GM18508 (cell line): Measurements from ENCODE around the gene NUP160.
"Not testable (repeated sequence)": the region's sequence is repeated elsewhere in the genome, so short reads cannot be mapped to it uniquely, and the experiment has no call there.

Source experiments
- ATAC-seq: cut with Tn5 transposase; IDR thresholded peaks from one replicate; pipeline ENCODE4 v1.9.1; 2021; ENCODE audit warnings: moderate number of reproducible peaks; ENCODE audit not compliant: insufficient read depth, unreplicated experiment

Gene NUP160

GRCh38 chr11:47864901-47865300 lies 16.8 kb upstream of the NUP160 start:
- ATAC-seq = no peak

DNA sequence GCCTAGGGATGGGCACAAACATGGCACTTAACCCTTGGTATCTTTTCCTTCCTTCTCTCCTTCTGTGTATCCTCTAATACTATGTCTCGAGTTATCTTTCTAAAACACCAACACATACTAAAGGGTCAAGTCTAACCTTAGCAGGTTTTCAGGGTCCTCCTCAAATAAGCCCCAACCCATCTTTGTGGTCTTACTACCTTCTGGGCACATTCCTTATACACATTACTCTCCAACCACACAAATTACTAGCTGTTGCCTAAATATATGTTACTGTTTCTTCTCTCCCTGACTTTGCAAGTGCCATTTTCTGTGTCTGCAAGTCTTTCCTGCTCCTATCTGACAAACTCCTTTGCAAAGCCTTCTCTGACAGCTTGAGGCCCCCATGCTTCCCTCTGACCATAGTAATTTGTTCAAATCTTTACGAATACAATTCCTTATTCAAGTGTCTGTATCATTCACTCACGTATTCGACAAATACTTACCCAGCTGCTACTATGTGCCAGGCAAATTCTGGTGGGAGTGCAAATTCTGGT lies 15.8 kb upstream of the NUP160 start:
- ATAC-seq = no peak

- ATAC-seq = no peak
Measured at GRCh38 chr11:47863189-47863897, 15.2 kb upstream of the NUP160 start.

- no peak for ATAC-seq
Measured at GRCh38 chr11:47861728-47862127, 13.6 kb upstream of the NUP160 start.

DNA sequence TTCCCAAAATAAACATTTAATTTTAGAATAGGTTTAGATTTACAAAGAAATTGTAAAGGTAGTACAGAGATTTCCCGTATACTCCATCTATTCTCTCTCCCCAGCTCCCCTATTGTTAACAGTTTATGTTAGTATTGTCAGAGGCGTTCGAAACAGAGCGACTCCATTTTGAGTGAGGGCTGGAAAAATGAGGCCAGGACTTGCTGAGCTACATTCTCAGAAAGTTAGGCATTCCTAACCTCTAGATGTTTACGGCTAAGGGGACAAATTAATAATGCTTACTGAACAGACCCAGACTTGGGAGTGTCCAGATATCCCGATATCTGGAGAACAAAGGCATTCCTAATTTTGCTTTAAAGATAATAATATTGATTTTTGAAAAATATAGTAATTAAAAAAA lies 12.4 kb upstream of the NUP160 start:
- no peak for ATAC-seq

DNA sequence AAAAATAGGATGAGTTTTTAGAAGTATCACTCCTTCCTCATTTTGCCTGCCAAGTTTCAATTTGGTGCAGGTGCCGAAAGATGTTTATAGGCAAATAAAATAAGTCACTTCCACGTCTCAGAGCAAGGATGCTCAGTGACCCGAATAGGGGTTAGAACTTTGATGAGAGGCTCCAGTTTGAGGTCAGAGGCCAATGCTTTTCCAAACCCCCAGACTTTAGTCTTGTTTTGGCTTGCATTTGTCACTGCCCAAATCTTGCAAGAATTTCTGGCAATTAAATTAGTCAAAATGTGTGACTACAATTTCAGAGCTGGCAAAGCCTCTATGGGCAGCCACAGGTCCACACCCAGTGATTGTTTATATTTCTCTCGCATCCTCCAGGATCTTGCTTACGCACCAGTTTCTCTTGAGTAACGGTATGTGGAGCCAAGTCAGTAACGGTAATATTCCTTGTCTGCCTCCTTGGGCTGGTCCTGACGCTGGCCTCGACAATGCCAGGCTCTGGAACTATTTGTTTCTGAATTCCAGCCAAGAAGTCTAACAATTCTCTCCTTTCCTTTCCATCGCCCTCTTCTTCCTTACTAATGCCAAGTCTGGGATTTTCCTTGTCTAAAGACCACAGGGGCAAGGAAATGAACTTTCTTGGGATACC lies 9.9 kb upstream of the NUP160 start:
- no peak for ATAC-seq

DNA sequence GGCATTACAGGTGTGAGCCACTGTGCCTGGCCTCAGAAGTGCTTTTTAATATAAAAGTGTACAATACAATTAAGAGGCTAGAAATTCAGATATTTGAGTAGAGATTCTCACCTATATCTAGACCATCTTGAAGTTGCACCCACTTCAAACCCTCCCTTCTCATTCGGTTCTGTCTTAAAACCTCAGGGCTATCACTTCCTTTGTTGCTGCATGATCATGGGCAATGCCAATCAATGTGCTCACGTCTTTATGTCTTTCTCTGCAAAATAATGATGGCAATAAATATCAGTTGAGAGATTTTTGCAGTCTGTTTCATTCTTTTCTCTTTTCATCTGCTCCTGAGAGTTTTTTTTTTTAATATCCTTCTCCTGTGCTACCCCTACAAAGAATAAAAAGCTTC lies 9.3 kb upstream of the NUP160 start:
- ATAC-seq = no peak

GRCh38 chr11:47856186-47856585 lies 8.0 kb upstream of the NUP160 start:
- no peak for ATAC-seq

DNA sequence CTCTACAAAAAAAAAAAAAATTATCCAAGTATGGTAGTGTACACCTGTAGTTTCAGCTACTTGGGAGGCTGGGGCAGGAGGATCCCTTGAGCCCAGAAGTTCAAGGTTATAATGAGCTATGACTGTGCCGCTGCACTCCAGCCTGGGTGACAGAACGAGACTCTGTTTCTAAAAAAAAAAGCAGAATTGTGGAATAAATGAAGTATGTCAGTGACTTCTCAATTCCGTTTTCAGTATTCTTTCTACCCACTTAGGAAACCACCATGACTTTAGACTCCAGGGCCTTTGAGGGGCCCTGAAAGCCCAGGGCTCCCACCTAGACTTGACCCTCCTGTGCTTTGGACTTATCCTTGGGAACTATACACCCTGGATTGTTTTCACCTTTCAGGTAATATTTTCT lies 6.5 kb upstream of the NUP160 start:
- peak; percentile 40 for ATAC-seq

GRCh38 chr11:47852053-47852452 lies 3.9 kb upstream of the NUP160 start:
- ATAC-seq = no peak

- ATAC-seq = peak; percentile 32
Measured at GRCh38 chr11:47850337-47850736, 2.2 kb upstream of the NUP160 start.

DNA sequence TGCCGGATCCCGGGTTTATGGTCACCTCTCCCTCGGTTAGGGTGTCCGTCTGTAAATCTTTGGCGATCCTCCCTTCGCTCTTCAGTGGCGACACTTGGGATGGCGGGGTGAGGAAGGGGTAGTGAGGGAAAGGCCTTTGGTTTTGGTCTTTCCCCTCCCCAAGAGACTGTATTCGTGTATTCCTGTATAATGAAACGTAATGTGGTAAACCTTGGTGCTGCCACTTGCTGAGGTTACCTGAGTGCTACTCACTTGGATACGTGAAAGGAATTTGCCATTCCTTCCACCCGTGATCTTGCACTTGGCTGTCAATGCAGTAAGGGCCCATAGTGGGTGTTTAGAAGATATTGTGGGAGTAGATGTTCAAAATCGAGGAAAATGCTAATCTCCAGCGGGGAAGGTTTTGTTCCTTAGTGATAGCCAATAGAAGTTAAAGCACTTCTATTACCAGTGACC lies 578 bp upstream of the NUP160 start:
- ATAC-seq = no peak

GRCh38 chr11:47847537-47847891 lies 636 bp downstream of the NUP160 start:
- ATAC-seq = no peak

DNA sequence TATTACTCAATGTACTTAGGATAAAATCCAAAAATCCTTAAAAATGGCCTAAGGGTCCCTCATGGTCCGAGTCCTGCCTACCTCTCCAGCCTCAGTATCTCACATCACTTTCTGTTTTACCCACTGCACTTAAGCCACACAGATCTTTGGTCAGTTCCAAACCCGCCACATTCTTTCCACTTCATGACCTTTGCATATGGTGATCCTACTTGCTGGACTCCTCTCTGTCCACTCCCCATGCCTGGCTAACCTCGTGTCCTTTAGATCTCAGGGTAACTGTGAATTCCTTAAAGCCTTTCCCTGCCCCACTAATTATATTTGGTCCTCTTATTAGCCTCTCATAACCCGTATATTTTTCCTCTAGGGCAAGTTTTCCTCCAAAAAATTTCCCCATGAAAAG lies 1.2 kb downstream of the NUP160 start:
- no peak for ATAC-seq

DNA sequence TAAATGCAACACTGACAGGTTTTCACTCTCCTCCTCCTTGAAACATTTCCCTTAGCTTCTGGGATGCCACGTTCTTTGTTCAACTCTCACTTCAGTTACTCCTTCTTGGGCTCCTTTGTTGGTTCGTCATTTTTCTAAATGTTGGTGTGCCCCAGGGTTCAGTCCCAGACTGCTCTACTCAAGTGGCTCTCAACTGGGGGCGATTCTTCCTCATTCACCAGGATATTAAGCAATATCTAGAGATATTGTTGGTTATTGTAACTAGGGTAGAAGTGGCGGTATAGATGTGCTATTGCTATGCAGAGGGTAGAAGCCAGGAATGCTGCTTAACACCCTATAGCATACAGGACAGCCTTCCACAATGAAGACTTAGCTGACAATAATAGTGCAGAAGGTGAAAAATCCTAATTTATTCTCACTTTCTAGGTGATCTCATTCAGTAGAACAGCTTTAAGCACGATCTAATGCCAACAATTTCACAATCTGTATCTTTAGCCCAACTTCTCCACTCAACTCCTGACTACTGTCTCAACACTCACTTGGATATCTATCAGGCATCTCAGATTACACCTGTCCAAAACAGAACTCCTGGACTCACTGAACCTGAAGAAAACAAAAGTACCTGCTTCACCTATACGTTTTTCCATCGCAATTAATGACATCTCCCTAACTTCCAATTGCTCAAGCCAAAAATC lies 4.6 kb downstream of the NUP160 start:
- ATAC-seq = no peak

GRCh38 chr11:47842749-47843148 lies 5.4 kb downstream of the NUP160 start:
- ATAC-seq = no peak

- no peak for ATAC-seq
Measured at GRCh38 chr11:47837929-47838328, 10.2 kb downstream of the NUP160 start.

GRCh38 chr11:47837292-47837691 lies 10.9 kb downstream of the NUP160 start:
- no peak for ATAC-seq

GRCh38 chr11:47830013-47830412 lies 18.1 kb downstream of the NUP160 start:
- ATAC-seq = not testable (repeated sequence)

GRCh38 chr11:47828284-47828683 lies 19.9 kb downstream of the NUP160 start:
- ATAC-seq = no peak

- ATAC-seq = not testable (repeated sequence)
Measured at GRCh38 chr11:47822664-47823063, 25.5 kb downstream of the NUP160 start.
